ENCODE results near the gene CHRM2.

Gene CHRM2

GRCh38 chr7:137007001-137007694 is 138.7 kb downstream of the CHRM2 start:
- Histone ChIP-seq H3K27me3 (replicated peaks in 2 of 5; ENCODE audit: control insufficient read depth in 4 of 5, insufficient read depth in 5 of 5, low read length in 4 of 5) (no peaks in the 10 kb centered on the region), H3K9me3 (ENCODE audit: control extremely low read depth in 1 of 5, control insufficient read depth in 4 of 5, insufficient read depth in 2 of 5, low read depth in 1 of 5, low read length in 4 of 5) (no peaks in the 10 kb centered on the region), H3K4me3 (ENCODE audit: control insufficient read depth in 1 of 7, extremely low read depth in 1 of 7, insufficient read depth in 4 of 7, low read depth in 2 of 7, low read length in 6 of 7) (no peak overlapping the region), H3K36me3 (ENCODE audit: control insufficient read depth in 4 of 4, insufficient read depth in 4 of 4, low read length in 3 of 4) (no peaks in the 10 kb centered on the region), H3K4me1 (ENCODE audit: control extremely low read depth in 1 of 4, control insufficient read depth in 4 of 4, insufficient read depth in 4 of 4, low read length in 3 of 4) (peaks cover 0 to 1% (median 0%) of the 10 kb centered on the region in 4 experiments), H3K27ac (ENCODE audit: insufficient read depth in 1 of 2, low read depth in 1 of 2, low read length in 2 of 2, poor library complexity in 1 of 2, severe bottlenecking in 2 of 2) (no peak overlapping the region)
- DNase-seq = no peak
- ChIA-PET POLR2A (no interaction called here), CTCF (no interaction called here)
- WGBS (ENCODE audit: insufficient coverage) = no CpG with 5 or more reads among the region's 3 CpGs

GRCh38 chr7:137009404-137009803 is 141.0 kb downstream of the CHRM2 start:
- Histone ChIP-seq H3K36me3 (ENCODE audit: control insufficient read depth in 4 of 4, insufficient read depth in 4 of 4, low read length in 3 of 4) (no peaks in the 10 kb centered on the region), H3K4me3 (ENCODE audit: control insufficient read depth in 1 of 7, extremely low read depth in 1 of 7, insufficient read depth in 4 of 7, low read depth in 2 of 7, low read length in 6 of 7) (no peak overlapping the region), H3K27ac (ENCODE audit: insufficient read depth in 1 of 2, low read depth in 1 of 2, low read length in 2 of 2, poor library complexity in 1 of 2, severe bottlenecking in 2 of 2) (no peak overlapping the region), H3K27me3 (replicated peaks in 2 of 5; ENCODE audit: control insufficient read depth in 4 of 5, insufficient read depth in 5 of 5, low read length in 4 of 5) (no peaks in the 10 kb centered on the region), H3K9me3 (ENCODE audit: control extremely low read depth in 1 of 5, control insufficient read depth in 4 of 5, insufficient read depth in 2 of 5, low read depth in 1 of 5, low read length in 4 of 5) (no peaks in the 10 kb centered on the region), H3K4me1 (ENCODE audit: control extremely low read depth in 1 of 4, control insufficient read depth in 4 of 4, insufficient read depth in 4 of 4, low read length in 3 of 4) (no peaks in the 10 kb centered on the region)
- CTCF ChIA-PET = no interaction called here
- DNase-seq = no peak
- POLR2A ChIA-PET = no interaction called here

- Histone ChIP-seq H3K27me3 (replicated peaks in 2 of 5; ENCODE audit: control insufficient read depth in 4 of 5, insufficient read depth in 5 of 5, low read length in 4 of 5) (no peaks in the 10 kb centered on the region), H3K4me1 (ENCODE audit: control extremely low read depth in 1 of 4, control insufficient read depth in 4 of 4, insufficient read depth in 4 of 4, low read length in 3 of 4) (no peaks in the 10 kb centered on the region), H3K36me3 (ENCODE audit: control insufficient read depth in 4 of 4, insufficient read depth in 4 of 4, low read length in 3 of 4) (no peaks in the 10 kb centered on the region), H3K4me3 (ENCODE audit: control insufficient read depth in 1 of 7, extremely low read depth in 1 of 7, insufficient read depth in 4 of 7, low read depth in 2 of 7, low read length in 6 of 7) (no peak overlapping the region), H3K9me3 (ENCODE audit: control extremely low read depth in 1 of 5, control insufficient read depth in 4 of 5, insufficient read depth in 2 of 5, low read depth in 1 of 5, low read length in 4 of 5) (peaks cover 0 to 1% (median 0%) of the 10 kb centered on the region in 5 experiments), H3K27ac (ENCODE audit: insufficient read depth in 1 of 2, low read depth in 1 of 2, low read length in 2 of 2, poor library complexity in 1 of 2, severe bottlenecking in 2 of 2) (no peak overlapping the region)
- DNase-seq = no peak
- ChIA-PET POLR2A (no interaction called here), CTCF (no interaction called here)
- WGBS (ENCODE audit: insufficient coverage) = 90% methylated on average over 1 of the region's 3 CpGs
These were observed 146.6 kb downstream of the CHRM2 start for GRCh38 chr7:137015015-137015414.

GRCh38 chr7:137017221-137017620 is 148.8 kb downstream of the CHRM2 start:
- no peaks in the 10 kb centered on the region for H3K36me3 ChIP-seq (ENCODE audit: control insufficient read depth in 4 of 4, insufficient read depth in 4 of 4, low read length in 3 of 4)
- no peak for DNase-seq
- peaks cover 0 to 1% (median 0%) of the 10 kb centered on the region in 5 experiments for H3K9me3 ChIP-seq (ENCODE audit: control extremely low read depth in 1 of 5, control insufficient read depth in 4 of 5, insufficient read depth in 2 of 5, low read depth in 1 of 5, low read length in 4 of 5)
- H3K4me1 ChIP-seq (ENCODE audit: control extremely low read depth in 1 of 4, control insufficient read depth in 4 of 4, insufficient read depth in 4 of 4, low read length in 3 of 4) = no peaks in the 10 kb centered on the region
- ChIA-PET CTCF (no interaction called here), POLR2A (no interaction called here)
- no peak overlapping the region for H3K27ac ChIP-seq (ENCODE audit: insufficient read depth in 1 of 2, low read depth in 1 of 2, low read length in 2 of 2, poor library complexity in 1 of 2, severe bottlenecking in 2 of 2)
- H3K27me3 ChIP-seq (replicated peaks in 2 of 5; ENCODE audit: control insufficient read depth in 4 of 5, insufficient read depth in 5 of 5, low read length in 4 of 5) = no peaks in the 10 kb centered on the region
- no peak overlapping the region for H3K4me3 ChIP-seq (ENCODE audit: control insufficient read depth in 1 of 7, extremely low read depth in 1 of 7, insufficient read depth in 4 of 7, low read depth in 2 of 7, low read length in 6 of 7)
- WGBS (ENCODE audit: insufficient coverage) = no CpG with 5 or more reads among the region's 1 CpG

- H3K27ac ChIP-seq (ENCODE audit: insufficient read depth in 1 of 2, low read depth in 1 of 2, low read length in 2 of 2, poor library complexity in 1 of 2, severe bottlenecking in 2 of 2) = no peak overlapping the region
- ChIA-PET POLR2A (no interaction called here), CTCF (no interaction called here)
- no peaks in the 10 kb centered on the region for H3K4me1 ChIP-seq (ENCODE audit: control extremely low read depth in 1 of 4, control insufficient read depth in 4 of 4, insufficient read depth in 4 of 4, low read length in 3 of 4)
- no peak overlapping the region for H3K4me3 ChIP-seq (ENCODE audit: control insufficient read depth in 1 of 7, extremely low read depth in 1 of 7, insufficient read depth in 4 of 7, low read depth in 2 of 7, low read length in 6 of 7)
- 100% methylated on average over 2 of the region's 3 CpGs for WGBS (ENCODE audit: insufficient coverage)
- no peak for DNase-seq
- H3K36me3 ChIP-seq (ENCODE audit: control insufficient read depth in 4 of 4, insufficient read depth in 4 of 4, low read length in 3 of 4) = no peaks in the 10 kb centered on the region
- no peaks in the 10 kb centered on the region for H3K27me3 ChIP-seq (replicated peaks in 2 of 5; ENCODE audit: control insufficient read depth in 4 of 5, insufficient read depth in 5 of 5, low read length in 4 of 5)
- H3K9me3 ChIP-seq (ENCODE audit: control extremely low read depth in 1 of 5, control insufficient read depth in 4 of 5, insufficient read depth in 2 of 5, low read depth in 1 of 5, low read length in 4 of 5) = peaks cover 0 to 1% (median 0%) of the 10 kb centered on the region in 5 experiments
These were observed 150.0 kb downstream of the CHRM2 start for GRCh38 chr7:137018468-137018867.

- H3K36me3 ChIP-seq (ENCODE audit: control insufficient read depth in 4 of 4, insufficient read depth in 4 of 4, low read length in 3 of 4) = no peaks in the 10 kb centered on the region
- ChIA-PET CTCF (no interaction called here), POLR2A (no interaction called here)
- no CpG with 5 or more reads among the region's 1 CpG for WGBS (ENCODE audit: insufficient coverage)
- no peaks in the 10 kb centered on the region for H3K9me3 ChIP-seq (ENCODE audit: control extremely low read depth in 1 of 5, control insufficient read depth in 4 of 5, insufficient read depth in 2 of 5, low read depth in 1 of 5, low read length in 4 of 5)
- no peaks in the 10 kb centered on the region for H3K4me1 ChIP-seq (ENCODE audit: control extremely low read depth in 1 of 4, control insufficient read depth in 4 of 4, insufficient read depth in 4 of 4, low read length in 3 of 4)
- DNase-seq = no peak
- no peak overlapping the region for H3K27ac ChIP-seq (ENCODE audit: insufficient read depth in 1 of 2, low read depth in 1 of 2, low read length in 2 of 2, poor library complexity in 1 of 2, severe bottlenecking in 2 of 2)
- H3K27me3 ChIP-seq (replicated peaks in 2 of 5; ENCODE audit: control insufficient read depth in 4 of 5, insufficient read depth in 5 of 5, low read length in 4 of 5) = no peaks in the 10 kb centered on the region
- H3K4me3 ChIP-seq (ENCODE audit: control insufficient read depth in 1 of 7, extremely low read depth in 1 of 7, insufficient read depth in 4 of 7, low read depth in 2 of 7, low read length in 6 of 7) = no peak overlapping the region
These were observed 151.9 kb downstream of the CHRM2 start for GRCh38 chr7:137020351-137020750.

GRCh38 chr7:137025469-137026175 is 157.2 kb downstream of the CHRM2 start:
- ChIA-PET POLR2A (no interaction called here), CTCF (interaction anchor here (1.2 kb wide), 1 partner anchor 32 kb away, joined by 3 read pairs; no protein-coding TSS in a partner anchor)
- Histone ChIP-seq H3K4me3 (ENCODE audit: control insufficient read depth in 1 of 7, extremely low read depth in 1 of 7, insufficient read depth in 4 of 7, low read depth in 2 of 7, low read length in 6 of 7) (no peak overlapping the region), H3K9me3 (ENCODE audit: control extremely low read depth in 1 of 5, control insufficient read depth in 4 of 5, insufficient read depth in 2 of 5, low read depth in 1 of 5, low read length in 4 of 5) (no peaks in the 10 kb centered on the region), H3K27me3 (replicated peaks in 2 of 5; ENCODE audit: control insufficient read depth in 4 of 5, insufficient read depth in 5 of 5, low read length in 4 of 5) (no peaks in the 10 kb centered on the region), H3K36me3 (ENCODE audit: control insufficient read depth in 4 of 4, insufficient read depth in 4 of 4, low read length in 3 of 4) (no peaks in the 10 kb centered on the region), H3K27ac (ENCODE audit: insufficient read depth in 1 of 2, low read depth in 1 of 2, low read length in 2 of 2, poor library complexity in 1 of 2, severe bottlenecking in 2 of 2) (no peak overlapping the region), H3K4me1 (ENCODE audit: control extremely low read depth in 1 of 4, control insufficient read depth in 4 of 4, insufficient read depth in 4 of 4, low read length in 3 of 4) (no peaks in the 10 kb centered on the region)
- no peak for DNase-seq
- WGBS (ENCODE audit: insufficient coverage) = 75% methylated on average over 2 of the region's 4 CpGs
